ENCODE data around the gene USP17L28. TPM values are rescaled to one million over a fixed set of nuclear protein-coding genes. Genes with fewer than 3 reads are reported as not detected.
"Not testable (repeated sequence)": the region's sequence is repeated elsewhere in the genome, so short reads cannot be mapped to it uniquely, and the experiment has no call there.

USP17L28 gene
- not detected for total RNA-seq

DNA sequence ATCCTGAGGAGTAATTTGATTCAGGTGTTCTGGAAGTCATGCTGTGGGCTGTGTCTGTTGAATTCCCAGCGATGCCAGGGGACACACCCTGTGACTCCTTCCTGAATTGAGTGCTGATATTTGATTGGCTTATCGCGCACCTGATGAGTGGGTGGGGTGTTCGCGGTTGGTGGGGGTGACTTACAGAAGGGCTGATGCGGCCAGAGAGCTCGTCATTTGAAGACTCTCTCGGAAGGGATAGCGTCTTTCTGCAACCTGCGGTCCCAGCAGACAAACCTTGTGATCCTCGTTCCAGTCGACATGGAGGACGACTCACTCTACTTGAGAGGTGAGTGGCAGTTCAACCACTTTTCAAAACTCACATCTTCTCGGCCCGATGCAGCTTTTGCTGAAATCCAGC, at the start of gene USP17L28:
Gene USP17L28 (plus strand): TSS at position 301 of the 400 bp plus-strand sequence. CDS start 0 bp downstream, at position 301.
- POLR2A ChIA-PET, CTCF ChIA-PET: not testable (repeated sequence)

DNA sequence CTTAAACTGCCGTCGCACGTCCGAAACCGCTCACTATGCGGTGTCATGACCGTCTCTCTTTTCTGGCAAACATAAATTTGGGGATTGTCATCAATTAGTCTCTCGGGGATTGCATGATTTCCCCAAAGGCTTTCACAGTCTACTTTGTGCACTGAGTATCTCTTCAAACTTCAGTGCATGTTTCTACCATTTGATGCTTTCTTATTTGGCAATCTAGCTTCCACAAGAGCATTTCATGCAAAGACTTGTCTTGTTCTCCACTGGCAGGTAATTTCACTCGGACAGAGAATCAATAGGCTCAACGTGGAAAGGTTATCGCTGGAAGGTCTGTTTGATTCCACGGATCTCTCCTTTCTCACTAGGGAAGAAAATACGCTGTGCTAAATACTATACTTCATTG, 24.5 kb upstream of the USP17L28 start:
- POLR2A ChIA-PET, CTCF ChIA-PET: not testable (repeated sequence)

- POLR2A ChIA-PET, CTCF ChIA-PET: not testable (repeated sequence)
These were observed 23.8 kb upstream of the USP17L28 start, which contains the start of gene USP17L24 for GRCh38 chr4:9324865-9325264. Gene USP17L24 (plus strand): TSS chr4:9325165. CDS start chr4:9325165, 0 bp downstream.

- POLR2A ChIA-PET, CTCF ChIA-PET: not testable (repeated sequence)
These were observed 19.1 kb upstream of the USP17L28 start, which contains the start of gene USP17L25 for GRCh38 chr4:9329611-9330010. Gene USP17L25 (plus strand): TSS chr4:9329911. CDS start chr4:9329911, 0 bp downstream.

GRCh38 chr4:9334358-9334757, 14.3 kb upstream of the USP17L28 start, which contains the start of gene USP17L26:
Gene USP17L26 (plus strand): TSS chr4:9334658. CDS start chr4:9334658, 0 bp downstream.
- POLR2A ChIA-PET, CTCF ChIA-PET: not testable (repeated sequence)

- CTCF ChIA-PET, POLR2A ChIA-PET: not testable (repeated sequence)
These were observed 9.6 kb upstream of the USP17L28 start, which contains the start of gene USP17L5 for GRCh38 chr4:9339103-9339502. Gene USP17L5 (plus strand): TSS chr4:9339403. CDS start chr4:9339403, 0 bp downstream.

DNA sequence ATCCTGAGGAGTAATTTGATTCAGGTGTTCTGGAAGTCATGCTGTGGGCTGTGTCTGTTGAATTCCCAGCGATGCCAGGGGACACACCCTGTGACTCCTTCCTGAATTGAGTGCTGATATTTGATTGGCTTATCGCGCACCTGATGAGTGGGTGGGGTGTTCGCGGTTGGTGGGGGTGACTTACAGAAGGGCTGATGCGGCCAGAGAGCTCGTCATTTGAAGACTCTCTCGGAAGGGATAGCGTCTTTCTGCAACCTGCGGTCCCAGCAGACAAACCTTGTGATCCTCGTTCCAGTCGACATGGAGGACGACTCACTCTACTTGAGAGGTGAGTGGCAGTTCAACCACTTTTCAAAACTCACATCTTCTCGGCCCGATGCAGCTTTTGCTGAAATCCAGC, 4.8 kb upstream of the USP17L28 start, which contains the start of gene USP17L27:
Gene USP17L27 (plus strand): TSS at position 301 of the 400 bp plus-strand sequence. CDS start 0 bp downstream, at position 301.
- CTCF ChIA-PET, POLR2A ChIA-PET: not testable (repeated sequence)

DNA sequence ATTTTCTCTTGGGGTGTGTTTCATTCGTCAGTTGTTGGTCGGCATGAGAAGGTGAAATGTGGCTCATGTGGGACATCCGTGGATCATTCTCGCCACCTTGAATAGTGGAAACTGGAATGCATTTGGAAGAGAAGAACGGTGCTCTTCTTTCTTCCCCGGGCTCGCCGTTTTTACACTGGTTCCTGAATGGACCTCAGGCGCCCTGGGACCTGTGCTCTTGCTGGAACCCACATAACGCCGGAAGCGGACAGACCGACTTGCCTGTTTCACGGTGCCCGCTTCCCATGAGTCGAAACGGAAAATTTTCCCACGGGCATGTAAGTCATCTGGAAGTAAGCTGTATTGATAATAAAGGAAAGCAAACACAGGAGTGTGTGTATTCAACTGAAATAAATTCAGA, 2.2 kb downstream of the USP17L28 start:
- POLR2A ChIA-PET, CTCF ChIA-PET: not testable (repeated sequence)

GRCh38 chr4:9353338-9353737, 4.6 kb downstream of the USP17L28 start, which contains the start of gene USP17L29:
Gene USP17L29 (plus strand): TSS chr4:9353638. CDS start chr4:9353638, 0 bp downstream.
- POLR2A ChIA-PET, CTCF ChIA-PET: not testable (repeated sequence)

GRCh38 chr4:9362829-9363228, 14.1 kb downstream of the USP17L28 start, which contains the start of gene USP17L30:
Gene USP17L30 (plus strand): TSS chr4:9363129. CDS start chr4:9363129, 0 bp downstream.
- CTCF ChIA-PET, POLR2A ChIA-PET: not testable (repeated sequence)

DNA sequence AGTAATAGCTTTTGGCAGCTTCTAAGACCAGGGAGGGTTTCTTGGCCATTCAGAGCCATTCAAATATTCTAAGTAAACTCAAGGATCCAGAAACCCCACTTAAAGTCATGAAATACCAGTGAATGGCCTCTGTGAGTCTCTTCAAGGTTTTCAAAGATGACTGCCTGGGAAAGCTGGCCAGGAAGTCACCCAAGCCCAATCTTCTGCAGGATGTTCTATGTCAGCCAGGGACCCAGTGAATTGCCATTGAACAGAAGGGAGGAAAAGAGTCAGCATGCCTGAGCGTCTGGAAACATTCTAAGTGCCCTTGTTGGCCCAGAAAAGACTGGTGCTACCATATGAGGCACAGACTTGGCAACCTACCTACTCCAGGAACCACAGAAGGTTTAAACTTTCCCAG, 31.2 kb downstream of the USP17L28 start:
- POLR2A ChIA-PET, CTCF ChIA-PET: not testable (repeated sequence)

- POLR2A ChIA-PET, CTCF ChIA-PET: not testable (repeated sequence)
These were observed 32.4 kb downstream of the USP17L28 start for GRCh38 chr4:9381012-9381534.

GRCh38 chr4:9384126-9384525, 35.4 kb downstream of the USP17L28 start:
- POLR2A ChIA-PET: no interaction called here
- CTCF ChIA-PET: no interaction called here

- CTCF ChIA-PET, POLR2A ChIA-PET: not testable (repeated sequence)
These were observed 40.3 kb downstream of the USP17L28 start for GRCh38 chr4:9389001-9389400.

Other genes with a start within 250 kb of the USP17L28 start
- gene FAM90A26, start 178.5 kb upstream of the USP17L28 start, total RNA-seq: not detected
- not detected for gene USP17L10, start 138.2 kb upstream of the USP17L28 start, total RNA-seq
- gene USP17L11, start 133.5 kb upstream of the USP17L28 start, total RNA-seq: not detected
- not detected for gene USP17L12, start 128.7 kb upstream of the USP17L28 start, total RNA-seq
- not detected for gene USP17L13, start 124.0 kb upstream of the USP17L28 start, total RNA-seq
- not detected for gene USP17L15, start 114.5 kb upstream of the USP17L28 start, total RNA-seq
- not detected for gene USP17L17, start 105.0 kb upstream of the USP17L28 start, total RNA-seq
- gene USP17L18, start 100.3 kb upstream of the USP17L28 start, total RNA-seq: not detected
- not detected for gene USP17L19, start 95.5 kb upstream of the USP17L28 start, total RNA-seq
- not detected for gene USP17L20, start 90.8 kb upstream of the USP17L28 start, total RNA-seq
- gene USP17L21, start 86.0 kb upstream of the USP17L28 start, total RNA-seq: not detected
- not detected for gene USP17L22, start 81.3 kb upstream of the USP17L28 start, total RNA-seq
- gene USP17L24, start 23.7 kb upstream of the USP17L28 start, total RNA-seq: not detected
- gene USP17L25, start 19.0 kb upstream of the USP17L28 start, total RNA-seq: not detected
- not detected for gene USP17L26, start 14.2 kb upstream of the USP17L28 start, total RNA-seq
- not detected for gene USP17L5, start 9.5 kb upstream of the USP17L28 start, total RNA-seq
- gene USP17L27, start 4.7 kb upstream of the USP17L28 start, total RNA-seq: not detected
- not detected for gene USP17L29, start 4.7 kb downstream of the USP17L28 start, total RNA-seq
- gene USP17L30, start 14.2 kb downstream of the USP17L28 start, total RNA-seq: not detected
- not detected for gene DEFB131A, start 95.5 kb downstream of the USP17L28 start, total RNA-seq